HG03442 (cell line): Measurements from ENCODE around the gene ZNF136.
A peak's percentile ranks its signal among the peaks of the same experiment; 100 is the strongest.

Experiments
- ATAC-seq: cut with Tn5 transposase; IDR thresholded peaks from one replicate; pipeline ENCODE4 v1.9.1; 2021; ENCODE audit warnings: mild to moderate bottlenecking, moderate library complexity; ENCODE audit not compliant: unreplicated experiment

ZNF136 gene

DNA sequence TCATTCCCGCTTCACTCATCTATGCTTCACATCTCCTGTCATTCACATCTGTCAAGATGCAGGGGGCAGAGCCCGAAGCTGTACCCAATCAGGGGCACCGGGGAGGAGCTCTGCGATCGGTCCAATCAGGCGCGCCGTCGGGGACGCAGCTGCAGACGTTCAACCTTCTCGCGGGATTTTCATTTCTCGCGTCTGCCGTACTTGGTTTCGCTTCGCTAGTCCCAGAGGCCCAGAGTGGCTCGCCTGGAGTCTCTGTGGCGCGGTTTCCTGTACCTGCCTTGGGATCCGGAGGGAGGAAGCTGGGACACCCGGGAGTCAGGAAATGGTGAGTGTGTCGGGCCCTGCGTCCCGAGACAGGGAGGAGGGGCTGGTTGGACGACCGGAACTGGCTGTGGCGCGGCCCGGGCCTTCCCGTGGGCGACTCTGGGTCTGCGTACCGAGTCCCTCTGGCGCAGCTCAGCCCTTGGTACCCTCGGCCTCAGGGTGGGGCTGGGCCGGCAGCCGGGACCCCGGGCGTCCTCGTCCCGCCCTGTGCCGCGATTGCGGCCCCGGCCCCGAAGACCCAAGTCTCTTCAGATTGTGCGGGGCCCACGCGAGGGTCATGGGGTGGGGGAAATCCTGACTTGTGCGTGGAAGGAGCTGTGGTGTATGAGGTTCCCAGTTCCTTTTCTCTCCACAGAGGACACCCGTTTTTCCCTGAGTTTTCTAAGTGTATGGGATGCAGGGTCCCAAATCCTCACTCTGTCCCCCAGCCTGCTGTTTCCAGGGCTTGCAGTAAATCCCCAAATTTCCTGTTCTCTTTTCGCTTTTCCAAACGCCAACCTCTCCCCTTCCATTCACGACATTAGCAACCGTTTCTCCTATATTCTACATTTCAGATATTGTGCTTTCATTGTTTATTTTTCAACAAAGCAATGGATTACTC, at the start of gene ZNF136:
ZNF136 (plus strand) TSS at position 215 of the 925 bp plus-strand sequence; CDS start at position 323, 108 bp downstream.
- ATAC-seq = peak; percentile 92

DNA sequence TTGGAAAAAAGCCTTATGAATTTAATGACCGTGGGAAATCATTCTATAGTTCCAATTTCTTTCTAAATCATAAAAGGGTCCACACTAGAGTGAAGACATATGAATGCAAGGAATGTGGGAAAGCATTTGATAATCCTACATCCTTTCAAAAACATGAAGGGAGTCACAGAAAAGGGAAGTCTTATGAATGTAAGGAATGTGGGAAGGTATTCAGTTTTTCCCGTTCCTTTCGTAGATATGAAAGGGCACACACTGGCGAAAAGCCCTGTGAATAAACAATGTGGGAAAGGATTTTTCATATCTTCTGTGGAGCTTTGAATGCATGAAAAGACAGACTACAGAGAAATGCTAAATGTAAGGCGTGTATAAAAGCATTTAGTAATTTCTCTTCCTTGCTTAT, 49.8 kb upstream of the ZNF136 start:
- ATAC-seq = no peak

DNA sequence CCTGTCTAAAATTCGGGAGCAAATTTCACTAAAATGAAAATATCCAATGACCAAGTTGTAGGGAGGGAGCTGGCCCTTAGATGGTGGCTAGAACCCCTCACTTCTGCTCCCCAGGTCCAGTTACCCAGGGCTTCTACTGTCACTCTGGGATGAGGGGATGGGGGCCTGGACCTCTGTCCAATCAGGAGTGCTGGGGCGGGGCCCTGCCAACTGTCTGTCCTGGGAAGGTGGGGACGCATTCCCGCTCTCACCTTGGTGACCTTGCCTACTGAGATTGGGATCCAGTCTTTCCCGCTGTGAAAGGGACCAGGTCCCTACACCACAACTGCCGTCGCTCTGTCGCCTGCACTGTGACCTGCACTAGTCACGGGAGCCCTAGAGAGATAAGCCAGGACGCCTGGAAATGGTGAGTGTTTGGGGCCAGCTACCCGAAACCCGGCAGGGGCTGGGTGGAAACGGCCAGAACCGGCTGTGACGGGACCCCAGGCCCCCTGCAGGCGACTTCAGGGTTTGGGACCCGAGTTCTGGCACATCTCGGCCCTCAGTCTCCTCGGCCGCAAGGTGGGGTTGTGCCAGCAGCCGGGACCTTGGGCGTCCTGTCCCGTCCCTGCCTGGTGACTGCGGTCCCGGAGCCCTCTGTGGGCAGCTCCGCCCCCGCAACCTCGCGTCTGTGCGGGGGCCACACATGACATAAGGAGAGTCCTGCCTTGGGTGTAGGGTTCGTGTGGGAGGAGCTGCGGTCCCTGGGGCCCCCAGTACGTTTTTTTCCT, 45.5 kb upstream of the ZNF136 start:
- ATAC-seq = no peak

DNA sequence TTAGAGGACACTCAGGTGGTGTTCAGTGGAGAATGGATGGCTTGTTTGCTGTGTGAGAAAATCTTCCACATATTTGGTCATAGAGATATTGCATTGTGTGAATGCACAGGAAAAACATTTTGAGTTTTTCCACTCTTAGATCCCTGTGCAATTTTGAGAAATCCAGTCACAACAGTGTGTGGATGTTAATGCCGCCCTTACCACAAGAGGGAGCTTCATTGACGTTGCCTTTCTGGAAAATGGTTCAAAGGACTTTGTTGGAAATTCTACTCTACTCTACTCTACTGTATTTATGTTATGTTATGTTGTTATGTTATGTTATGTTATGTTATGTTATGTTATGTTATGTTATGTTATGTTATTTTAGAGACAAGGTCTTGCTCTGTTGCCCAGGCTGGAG, 36.2 kb upstream of the ZNF136 start:
- no peak for ATAC-seq

DNA sequence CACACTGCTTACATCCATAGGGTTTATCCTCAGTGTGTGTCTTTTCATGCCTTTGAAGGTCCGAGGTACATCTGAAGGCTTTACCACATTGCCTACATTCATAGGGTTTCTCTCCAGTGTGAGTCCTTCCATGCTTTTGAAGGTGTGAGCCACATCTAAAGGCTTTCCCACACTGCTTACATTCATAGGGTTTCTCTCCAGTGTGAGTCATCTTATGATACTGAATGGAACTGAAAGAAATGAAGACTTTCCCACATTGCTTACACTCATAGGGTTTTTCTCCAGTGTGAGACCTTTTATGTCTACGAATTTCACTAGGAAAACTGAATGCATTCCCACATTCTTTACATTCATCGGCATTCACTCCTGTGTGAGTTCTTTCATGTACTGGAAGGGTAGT, 29.8 kb upstream of the ZNF136 start:
- no peak for ATAC-seq

DNA sequence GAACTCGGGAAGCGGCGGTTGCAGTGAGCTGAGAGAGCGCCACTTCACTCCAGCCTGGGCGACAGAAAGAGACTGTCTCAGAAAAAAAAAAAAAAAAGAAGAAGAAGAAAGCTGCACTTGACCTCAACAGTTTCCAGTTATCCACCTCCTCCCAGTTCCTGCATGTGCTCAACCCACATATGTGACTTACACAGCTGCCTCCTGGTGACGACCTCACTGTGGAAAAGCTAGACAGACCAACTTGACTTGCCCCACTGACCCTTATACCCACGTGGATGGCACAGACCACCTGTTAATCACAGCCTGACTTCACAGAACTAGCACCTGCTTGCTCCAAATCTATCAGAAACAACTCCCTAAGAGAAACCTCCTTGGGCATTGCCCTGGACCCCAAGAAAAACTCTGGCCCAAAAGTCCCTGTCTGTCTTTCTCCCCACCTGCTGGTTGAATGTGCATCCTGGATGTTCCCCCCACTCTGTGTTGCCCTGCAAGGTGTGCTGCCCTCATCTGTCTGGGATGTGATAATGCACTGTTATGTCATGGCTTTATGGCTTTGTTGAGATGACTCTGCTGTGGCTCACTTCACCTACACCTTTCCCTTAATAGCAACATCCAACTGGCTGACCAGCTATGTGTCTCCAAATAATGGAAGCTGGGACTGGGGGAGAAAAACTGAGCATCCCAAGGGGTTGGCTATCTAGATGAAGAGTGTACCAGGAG, 25.5 kb upstream of the ZNF136 start:
- ATAC-seq = no peak

DNA sequence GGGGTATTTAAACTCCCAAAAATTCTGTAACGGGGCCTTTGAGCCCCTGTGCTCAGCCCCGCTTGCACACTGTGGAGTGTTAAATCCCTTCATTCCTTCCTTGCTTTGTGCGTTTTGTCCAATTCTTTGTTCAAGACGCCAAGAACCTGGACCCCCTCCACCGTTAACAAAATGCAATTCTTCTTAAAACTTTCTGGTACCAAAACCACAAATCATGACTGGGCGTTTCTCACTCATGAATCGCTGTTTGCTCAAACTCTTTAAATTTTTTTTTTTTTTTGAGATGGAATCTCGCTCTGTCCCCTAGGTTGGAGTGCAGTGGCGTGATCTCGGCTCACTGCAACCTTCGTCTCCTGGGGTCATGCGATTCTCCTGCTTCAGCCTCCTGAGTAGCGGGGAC, 23.6 kb upstream of the ZNF136 start:
- ATAC-seq = no peak

DNA sequence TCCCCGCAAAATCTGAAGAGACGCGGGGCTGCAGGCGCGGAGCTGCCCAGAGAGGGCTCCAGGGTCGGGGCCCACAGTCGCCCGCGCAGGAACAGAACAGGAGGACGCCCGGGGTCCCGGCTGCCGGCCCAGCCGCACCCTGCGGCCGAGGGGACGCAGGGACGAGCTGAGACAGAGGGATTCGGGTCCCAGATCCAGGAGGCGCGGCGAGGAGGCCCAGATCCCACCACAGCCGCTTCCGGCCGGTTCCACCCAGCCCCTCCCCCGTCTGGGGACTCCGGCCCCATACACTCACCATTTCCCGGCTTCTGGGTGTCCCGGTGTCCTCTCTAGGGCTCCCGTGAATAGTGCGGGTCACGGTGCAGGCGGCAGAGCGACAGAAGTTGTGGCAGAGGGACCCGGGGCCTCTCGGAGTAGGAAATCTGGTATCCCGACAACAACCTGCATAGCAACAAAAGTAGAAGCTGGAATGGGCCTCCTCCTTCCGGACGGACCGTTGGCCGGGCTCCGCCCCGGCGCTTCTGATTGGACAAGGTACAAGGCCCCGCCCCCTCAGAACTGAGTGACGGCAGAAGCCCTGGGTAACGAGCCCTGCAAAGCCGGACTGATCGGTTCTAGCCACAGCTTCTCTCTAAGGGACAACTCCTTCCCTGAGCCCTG, 22.9 kb upstream of the ZNF136 start, which contains the start of gene ZNF20:
ZNF20 (minus strand) TSS at position 466 of the 660 bp plus-strand sequence; CDS start at position 298, 168 bp downstream.
- peak; percentile 84 for ATAC-seq

DNA sequence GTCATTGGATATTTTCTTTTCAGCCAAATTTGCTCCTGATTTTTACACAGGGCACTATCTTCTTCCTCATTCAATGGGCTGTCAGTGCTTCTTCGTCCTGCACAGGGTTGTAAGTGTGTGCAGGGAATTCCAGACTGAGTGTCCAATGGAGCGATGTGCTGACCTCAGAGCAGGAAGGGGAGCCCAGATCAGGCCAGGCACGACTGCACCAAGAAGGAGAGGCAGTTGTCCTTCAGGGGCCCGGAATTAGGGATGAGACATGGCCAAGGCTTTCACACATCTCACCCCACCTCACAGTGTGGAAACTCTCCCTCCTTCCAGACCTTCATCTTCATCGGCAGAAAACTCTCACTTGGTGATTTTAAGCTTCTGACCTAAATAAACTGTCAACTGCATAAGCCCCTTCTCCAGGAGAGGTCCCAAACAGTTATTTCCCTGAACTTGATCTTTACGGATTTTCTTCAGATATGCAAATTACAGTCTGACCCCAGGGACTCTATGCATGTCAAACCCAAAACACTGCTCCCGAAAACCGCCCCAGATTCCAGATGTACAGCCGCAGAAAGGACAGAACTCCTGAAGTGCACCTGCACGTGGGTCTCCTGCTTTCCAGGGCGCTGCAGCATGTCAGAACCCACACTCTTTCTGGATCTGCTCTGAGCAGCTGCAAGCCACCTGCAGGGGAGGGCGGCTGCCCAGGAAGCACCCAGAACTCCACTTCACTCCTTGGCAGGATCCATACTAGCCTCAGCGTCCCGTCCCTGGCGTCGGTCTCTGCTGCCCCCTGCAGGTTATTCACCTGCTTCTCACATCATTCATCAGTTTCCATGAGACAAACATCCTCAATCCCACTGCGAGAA, 22.1 kb upstream of the ZNF136 start:
- no peak for ATAC-seq

DNA sequence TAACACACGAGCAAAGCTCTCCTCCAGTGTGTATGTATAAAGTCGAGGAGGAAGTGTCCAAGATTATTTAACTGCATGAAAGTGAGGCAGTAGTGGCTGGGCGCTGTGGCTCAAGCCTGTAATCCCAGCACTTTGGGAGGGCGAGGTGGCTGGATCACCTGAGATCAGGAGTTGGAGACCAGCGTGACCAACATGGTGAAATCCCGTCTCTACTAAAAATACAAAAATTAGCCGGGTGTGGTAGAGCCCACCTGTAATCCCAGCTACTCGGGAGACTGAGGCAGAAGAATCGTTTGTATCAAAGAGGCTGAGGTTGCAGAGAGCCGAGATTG, 21.5 kb upstream of the ZNF136 start:
- no peak for ATAC-seq

DNA sequence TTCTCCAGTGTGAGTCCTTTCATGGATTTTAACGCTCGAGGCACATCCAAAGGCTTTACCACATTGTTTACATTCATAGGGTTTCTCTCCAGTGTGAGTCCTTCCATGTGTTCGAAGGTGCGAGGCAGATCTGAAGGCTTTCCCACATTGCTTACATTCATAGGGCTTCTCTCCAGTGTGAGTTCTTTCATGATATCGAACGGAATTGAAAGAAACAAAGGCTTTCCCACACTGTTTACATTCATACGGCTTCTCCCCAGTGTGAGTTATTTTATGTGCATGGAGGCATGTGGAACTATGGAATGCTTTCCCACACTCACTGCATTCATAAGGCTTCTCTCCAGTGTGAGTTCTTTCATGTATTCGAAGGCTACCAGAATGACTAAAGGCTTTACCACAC, 17.5 kb upstream of the ZNF136 start:
- ATAC-seq = no peak

DNA sequence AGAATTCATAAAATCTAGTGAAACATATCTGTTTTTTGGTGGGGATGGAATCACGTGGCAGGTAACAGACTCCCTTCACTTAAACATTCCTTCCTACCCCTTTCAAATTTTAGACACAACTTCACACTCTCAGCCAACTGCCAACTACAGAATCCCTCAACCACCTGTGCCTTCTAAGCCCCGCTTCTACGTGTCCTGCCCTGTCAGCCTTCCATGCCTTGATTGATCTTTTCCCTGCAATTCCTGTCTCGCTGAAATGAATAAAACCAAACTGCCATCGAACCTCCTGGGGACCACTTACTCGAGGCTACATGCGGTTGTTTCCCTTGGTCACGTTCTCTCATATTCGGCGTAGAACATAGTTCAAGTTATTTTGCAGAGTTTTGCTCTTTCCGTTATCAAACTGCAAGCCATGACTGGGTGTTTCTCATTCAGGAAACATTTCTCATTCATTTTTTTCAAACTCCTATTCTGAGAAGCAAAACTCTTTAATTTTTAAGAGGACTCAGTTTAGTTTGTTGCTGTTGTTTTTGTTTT, 7.5 kb upstream of the ZNF136 start:
- no peak for ATAC-seq

DNA sequence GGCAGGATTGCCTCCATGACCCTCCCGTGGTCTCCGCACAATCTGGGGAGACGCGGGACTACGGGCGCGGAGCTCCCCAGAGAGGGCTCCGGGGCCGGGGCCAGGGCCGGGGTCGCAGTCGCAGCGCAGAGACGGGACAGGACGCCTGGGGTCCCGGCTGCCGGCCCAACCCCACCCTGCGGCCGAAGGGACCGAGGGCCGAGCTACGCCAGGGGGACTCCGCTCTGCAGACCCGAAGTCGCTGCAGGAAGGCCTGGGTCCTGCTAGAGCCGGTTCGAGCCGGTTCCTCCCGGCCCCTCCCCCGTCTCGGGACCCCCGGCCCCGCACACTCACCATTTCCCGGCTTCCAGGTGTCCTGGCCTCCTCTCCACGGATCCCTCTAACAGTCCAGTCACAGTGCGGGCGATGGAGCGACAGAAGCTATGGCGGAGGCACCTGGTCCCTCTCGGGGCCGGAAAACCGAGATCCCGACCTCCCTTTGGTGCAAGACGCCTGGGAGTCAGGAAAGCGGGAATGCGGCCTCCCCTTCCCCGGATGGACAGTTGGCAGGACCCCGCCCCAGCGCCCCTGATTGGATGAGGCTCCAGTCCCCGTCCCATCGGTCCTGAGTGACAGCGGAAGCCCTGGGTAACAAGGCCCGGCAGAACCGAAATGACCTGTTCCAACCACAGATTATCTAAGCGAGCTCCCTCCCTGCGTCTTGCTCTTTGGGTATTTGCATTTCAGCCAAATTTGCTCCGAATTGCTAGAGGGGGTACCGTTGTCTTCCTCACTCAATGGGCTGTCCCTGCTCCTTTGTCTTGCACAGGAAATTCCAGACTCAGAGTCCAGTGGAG, 6.5 kb upstream of the ZNF136 start, which contains the start of gene ZNF625:
ZNF625 (minus strand) TSS at position 512 of the 836 bp plus-strand sequence; CDS start at position 336, 176 bp downstream.
- ATAC-seq = peak; percentile 59

DNA sequence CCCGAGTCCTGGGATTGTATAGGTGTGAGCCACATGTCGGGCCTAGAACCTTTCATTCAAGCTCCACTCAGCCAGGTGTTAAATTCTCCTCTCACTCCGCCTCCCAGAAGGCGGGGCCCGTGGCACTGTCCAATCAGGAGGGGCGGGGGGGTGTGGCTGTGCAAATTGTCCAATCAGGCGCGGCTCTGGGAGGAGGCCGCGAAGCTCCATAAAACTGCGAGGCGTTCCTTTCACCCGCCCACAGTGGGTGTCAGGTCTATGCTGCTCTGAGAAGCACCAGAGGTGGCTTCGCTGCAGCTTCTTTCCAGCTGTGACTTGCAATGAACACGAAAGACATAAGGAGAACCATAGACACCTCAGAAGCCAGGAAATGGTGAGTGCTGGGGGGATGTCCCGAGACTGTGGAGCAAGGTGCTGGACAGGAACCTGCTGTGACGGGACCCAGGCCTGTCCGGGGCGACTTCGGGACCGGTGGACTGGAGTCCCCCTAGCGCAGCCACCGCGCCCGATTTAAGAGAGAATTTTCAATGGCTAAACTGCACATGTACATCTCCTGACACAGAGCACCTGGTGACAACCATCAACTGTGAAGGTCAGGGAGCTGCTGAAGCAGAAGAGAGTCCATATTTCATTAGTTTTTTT, 3.0 kb upstream of the ZNF136 start:
- no peak for ATAC-seq

DNA sequence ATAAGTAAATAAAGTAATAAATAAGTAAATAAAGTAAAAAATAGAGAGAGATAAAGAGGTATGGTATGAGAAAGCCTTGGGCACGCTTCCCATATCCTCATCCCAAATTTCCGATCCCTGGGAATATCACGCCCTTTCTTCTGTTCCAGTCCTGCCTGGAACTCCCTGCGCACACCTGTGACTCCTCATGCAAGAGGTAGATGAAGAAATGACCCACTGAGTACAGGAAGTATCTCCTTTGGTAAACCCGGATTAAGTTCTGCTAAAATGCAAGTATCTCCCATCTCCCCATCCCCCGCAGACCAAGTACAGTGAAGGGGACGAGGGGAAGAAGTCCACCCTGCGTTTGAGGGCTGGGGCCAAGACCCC, 399 bp upstream of the ZNF136 start:
- no peak for ATAC-seq

DNA sequence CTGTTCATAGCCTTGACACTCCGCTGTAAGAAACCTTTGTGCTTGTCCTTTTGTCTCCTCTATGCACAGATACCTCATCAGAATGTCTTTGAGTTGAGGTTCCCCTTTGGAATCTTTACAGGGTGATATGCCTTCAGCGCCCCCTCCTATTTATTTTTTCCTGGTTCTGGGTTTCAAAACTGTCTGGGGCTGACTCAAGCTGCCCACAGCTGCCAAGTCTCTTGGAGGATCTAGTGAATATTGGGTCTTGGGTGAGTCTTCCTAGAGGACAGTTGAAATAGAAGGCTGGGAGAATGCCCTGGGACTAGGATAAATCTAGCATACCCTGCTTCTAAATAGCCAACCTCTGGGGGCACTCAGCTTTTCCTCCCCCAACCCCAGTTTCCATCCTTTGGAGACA, 930 bp downstream of the ZNF136 start:
- ATAC-seq = no peak

DNA sequence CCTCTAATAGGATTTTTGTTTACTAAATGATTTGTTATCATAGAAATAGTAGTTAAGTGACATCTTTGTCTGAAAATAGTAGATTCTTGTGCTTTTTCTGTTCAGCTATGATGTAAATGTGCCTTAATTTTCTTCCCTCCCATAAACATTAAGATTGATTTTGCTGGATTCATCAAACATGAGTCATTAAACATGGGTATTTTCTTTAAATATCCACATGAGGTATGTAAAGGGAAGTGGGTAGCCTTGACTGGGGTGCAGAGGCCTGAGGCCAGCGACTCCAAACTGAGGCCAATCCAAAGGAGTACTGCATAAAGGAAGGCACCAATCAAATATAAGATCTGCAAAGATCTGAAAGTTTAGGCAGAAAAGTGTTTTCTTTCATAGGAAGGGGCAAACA, 3.7 kb downstream of the ZNF136 start:
- ATAC-seq = no peak

DNA sequence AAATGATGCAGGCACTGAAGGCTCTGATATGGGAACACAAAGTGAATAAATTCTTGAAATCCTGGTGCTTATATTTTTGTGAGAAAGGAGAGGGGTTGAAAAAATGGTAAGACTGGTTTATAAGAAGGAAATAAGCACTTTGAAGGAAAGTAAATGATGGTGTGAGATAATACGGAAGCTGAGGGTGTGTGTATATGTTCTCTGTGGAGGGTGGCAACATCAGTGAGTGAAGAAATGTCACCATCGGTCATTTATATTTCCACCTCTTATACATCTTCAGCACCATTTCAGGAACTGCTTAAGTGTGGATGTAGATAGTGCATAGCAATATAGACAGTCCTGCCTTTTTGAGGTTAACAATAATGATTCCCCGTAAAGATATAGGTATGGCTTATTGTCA, 17.5 kb downstream of the ZNF136 start:
- ATAC-seq = no peak
